Brain pericyte (primary cell): Measurements from ENCODE around the gene OTUD5.

Source experiments
- DNase-seq: peaks from one replicate; pipeline ENCODE4 v3.0.0-alpha.2; 2012; ENCODE audit warnings: low read depth, low spot score

OTUD5 gene

DNA sequence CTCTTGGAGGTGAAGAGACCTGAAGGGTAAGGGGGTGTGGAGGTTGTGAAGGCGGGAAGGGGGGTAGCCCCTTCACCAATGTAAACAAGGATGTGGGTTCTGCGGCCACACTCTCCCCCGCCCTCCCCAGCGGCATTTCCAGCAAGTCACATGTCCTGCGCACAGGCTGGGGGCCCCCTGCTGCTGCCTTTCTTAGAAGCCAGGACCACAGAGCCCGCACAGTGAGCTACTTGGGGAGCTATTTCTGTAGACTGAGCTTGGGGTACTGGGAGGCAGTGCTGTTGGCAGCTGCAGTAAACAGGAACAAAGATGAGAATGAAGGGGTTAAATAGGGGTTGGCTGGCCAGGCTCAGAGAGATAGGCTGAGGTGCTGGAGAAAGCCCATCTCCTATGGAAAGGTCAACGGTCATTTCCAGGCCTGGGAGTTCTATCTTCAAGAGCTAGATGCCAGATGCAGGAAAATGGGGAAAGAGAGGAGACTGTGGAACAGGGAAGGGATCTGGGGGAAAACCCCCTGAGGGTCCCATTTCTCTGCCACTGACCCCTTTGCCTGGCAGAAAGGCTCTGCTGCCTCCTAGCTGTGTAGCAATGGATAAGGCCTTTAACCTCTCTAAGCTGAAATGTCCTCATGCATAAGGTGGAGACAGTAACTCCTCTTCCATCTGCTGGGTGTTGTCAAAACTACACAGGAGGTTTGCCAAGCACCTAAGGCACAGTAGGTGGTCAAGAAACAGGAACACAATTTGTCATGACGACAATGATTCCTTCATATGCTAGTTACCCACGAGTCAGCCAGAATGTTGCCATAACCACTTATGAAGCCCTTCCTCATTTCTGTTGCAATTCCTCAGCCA lies 20.1 kb downstream of the OTUD5 start:
- DNase-seq, result no peak

DNA sequence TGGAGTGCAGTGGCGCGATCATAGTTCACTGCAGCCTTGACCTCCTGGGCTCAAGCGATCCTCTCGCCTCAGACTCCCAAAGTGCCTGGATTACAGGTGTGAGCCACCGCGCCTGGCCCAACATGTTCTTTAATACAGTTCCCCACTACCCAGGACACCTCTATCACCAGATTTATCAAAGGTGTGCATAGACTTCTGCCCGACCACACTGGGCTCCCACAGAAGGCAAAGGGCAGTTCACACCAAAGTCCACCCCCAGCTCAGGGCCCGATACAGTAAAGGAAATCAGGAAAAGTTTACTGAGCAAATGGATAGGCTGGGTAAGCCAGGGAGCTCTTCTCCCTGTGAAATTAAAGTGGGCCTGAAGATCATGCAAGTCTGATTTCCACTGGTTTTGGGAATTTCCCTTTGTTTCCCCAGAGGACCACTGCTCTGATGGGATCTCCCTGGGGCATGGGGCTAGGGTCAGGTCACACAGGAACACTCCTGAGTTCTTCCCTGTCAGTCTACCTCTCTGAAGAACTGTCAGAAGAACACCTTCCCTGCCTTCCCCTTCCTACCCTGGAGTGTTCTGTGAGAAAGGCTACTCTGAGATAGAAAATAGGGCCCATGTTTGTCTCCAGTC lies 20.9 kb downstream of the OTUD5 start:
- DNase-seq, result no peak

- no peak for DNase-seq
Measured at GRCh38 chrX:48935301-48935670, 22.1 kb downstream of the OTUD5 start.

- DNase-seq, result no peak
Measured at GRCh38 chrX:48934581-48935300, 22.7 kb downstream of the OTUD5 start.

DNA sequence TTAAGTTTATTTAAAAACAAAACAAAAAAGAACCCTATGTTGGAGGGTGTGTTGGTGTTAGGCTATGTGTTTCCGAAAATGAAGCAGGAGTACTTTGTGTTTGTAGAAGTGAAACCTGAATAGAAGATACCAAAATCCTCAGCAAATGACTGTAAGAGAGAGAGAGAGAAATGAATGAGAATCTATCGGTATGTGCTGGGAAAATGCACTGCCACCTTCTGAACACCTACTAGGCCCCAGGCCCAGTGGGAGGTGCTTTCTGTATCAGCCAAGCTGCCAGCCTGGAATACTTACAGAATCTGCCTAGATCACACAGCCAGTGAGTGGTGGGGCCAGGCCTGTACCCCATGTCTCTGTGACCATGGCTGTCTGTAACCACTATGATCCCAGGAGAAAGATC lies 23.6 kb downstream of the OTUD5 start:
- DNase-seq, result no peak

- DNase-seq, result no peak
Measured at GRCh38 chrX:48927736-48928382, 29.5 kb downstream of the OTUD5 start.

GRCh38 chrX:48927123-48927522 lies 30.3 kb downstream of the OTUD5 start:
- no peak for DNase-seq

GRCh38 chrX:48924270-48924669 lies 33.1 kb downstream of the OTUD5 start:
- no peak for DNase-seq

- DNase-seq, result no peak
Measured at GRCh38 chrX:48923771-48924170, 33.6 kb downstream of the OTUD5 start.

GRCh38 chrX:48920718-48921104 lies 36.7 kb downstream of the OTUD5 start:
- DNase-seq, result no peak

- DNase-seq, result no peak
Measured at GRCh38 chrX:48919947-48920717, 37.3 kb downstream of the OTUD5 start.

DNA sequence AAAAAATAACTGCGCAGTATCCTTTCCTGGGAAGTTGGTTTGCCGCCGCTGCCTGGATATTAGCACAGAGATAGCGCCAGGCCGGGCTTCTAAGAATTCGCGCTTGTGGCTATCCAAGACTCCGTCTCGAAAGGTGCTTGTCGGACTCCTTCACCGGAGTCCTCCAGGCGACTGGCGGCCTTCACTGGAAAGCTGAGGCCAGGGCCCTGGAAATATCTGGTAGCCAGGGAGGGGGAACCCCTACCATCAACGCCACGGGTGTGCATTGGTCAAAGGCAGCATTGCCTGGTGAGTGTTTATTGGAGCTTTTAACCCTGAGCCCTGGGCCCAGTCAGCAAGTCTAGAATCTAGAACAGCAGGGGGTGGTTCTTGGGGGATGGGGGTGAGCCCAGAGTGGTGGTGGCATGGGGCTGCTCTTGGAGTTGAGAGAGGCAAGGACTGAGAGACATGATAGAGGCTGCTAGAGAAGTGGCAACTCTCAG lies 38.0 kb downstream of the OTUD5 start:
- no peak for DNase-seq

GRCh38 chrX:48918643-48919340 lies 38.6 kb downstream of the OTUD5 start, which contains the start of gene PIM2:
Gene PIM2, minus strand, starts transcription at chrX:48919024. Its CDS starts 190 bp downstream, at chrX:48918834.
- no peak for DNase-seq

DNA sequence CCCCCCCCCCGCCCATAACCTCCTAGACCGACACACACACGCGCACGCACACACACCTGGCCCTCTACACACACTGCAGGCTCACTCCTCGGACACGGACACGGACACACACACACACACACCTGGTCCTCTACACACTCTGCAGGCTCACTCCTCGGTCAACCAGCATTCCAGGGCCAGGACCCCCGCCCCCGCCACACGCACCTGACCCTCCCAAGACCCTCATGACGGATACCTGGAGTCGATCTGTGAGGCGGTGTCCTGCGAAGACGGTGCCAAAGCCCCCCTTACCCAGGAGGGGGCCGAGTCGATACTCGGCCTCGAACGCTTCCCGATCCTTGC lies 39.1 kb downstream of the OTUD5 start:
- DNase-seq, result no peak

GRCh38 chrX:48917139-48918001 lies 40.0 kb downstream of the OTUD5 start:
- peak; percentile 72 for DNase-seq

- DNase-seq, result no peak
Measured at GRCh38 chrX:48914593-48915493, 42.6 kb downstream of the OTUD5 start.

- no peak for DNase-seq
Measured at GRCh38 chrX:48913605-48914366, 43.6 kb downstream of the OTUD5 start.
